ENCODE measurements around the gene USP32.
A peak's percentile ranks its signal among the peaks of the same experiment; 100 is the strongest.

USP32 gene

DNA sequence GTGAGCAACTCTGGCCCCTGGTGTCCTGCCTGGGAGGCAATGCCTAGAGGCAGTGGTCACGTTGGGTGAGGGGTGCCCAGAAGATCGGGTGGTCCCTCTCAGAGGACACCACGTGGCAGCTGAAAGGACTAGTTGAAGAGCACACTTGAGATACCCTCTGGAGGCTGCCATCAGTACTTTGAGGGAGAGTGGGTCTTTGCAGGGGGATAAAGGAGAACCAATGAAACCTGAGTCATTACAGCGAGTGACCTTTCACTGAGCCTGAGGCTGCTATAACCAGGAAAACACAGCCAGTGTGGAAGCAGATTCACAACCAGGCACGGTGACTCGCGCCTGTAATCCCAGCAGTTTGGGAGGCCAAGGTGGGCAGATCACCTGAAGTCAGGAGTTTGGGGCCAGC, 223.3 kb downstream of the USP32 start:
- no peak for DNase-seq

GRCh38 chr17:60167065-60167741, 224.7 kb downstream of the USP32 start:
- DNase-seq, result no peak

- DNase-seq, result peak; percentile 9
Measured at GRCh38 chr17:60165971-60166370, 226.0 kb downstream of the USP32 start.

DNA sequence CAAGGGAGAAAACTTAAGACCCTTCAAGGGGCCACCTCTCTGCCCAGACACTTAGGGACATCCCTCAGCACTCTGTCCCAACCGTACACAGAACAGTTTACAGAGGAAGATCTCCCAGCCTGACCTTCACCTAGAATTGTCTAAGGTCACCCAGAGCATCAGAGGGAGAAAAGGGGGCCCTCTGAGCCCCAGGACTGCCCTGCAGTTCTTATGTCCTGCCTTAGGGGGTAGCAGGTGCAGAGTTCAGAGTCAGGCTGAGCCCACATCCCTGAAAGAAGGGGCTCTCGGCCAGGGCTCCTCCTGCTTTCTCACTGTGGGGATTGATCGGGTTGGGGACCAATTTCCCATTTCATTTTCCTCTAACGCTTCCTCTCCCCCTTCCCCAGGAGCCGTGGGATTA, 226.7 kb downstream of the USP32 start:
- DNase-seq, result no peak

- no peak for DNase-seq
Measured at GRCh38 chr17:60164697-60165096, 227.2 kb downstream of the USP32 start.

GRCh38 chr17:60164164-60164563, 227.8 kb downstream of the USP32 start:
- no peak for DNase-seq

GRCh38 chr17:60163108-60163784, 228.7 kb downstream of the USP32 start:
- no peak for DNase-seq

GRCh38 chr17:60161598-60162330, 230.2 kb downstream of the USP32 start:
- no peak for DNase-seq

DNA sequence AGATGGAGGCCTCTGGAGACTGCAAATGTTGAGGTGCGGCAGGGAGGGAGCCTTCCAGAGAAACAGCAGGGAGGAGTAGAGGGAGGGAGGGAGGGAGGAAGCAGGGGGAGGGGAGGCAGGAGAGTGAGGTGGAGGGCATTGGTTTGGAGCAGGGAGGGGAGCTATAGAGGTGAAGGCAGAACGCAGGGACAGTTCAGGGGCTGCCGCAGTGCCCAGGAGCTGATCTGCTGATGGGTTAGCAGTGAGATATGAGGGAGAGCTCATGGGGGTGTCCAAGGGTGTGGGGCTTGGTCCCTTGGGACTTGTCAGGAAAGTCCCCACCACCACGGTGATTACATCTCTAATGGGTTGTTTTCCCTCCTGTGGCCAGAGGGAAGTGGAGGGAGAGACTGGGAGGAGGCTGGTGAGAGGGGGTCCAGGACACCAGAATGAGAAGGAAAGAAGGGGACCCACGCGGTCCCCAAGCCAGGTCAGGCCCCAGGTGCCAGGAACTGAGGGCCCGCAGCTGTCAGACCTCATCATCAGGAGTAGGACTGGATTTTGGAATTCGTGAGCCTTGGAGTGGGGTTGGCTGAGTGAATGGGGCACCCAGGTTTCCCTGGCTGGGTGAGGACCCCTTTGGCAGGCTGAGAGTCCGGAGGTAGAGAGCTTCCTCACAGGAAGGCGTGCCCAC, 231.0 kb downstream of the USP32 start:
- DNase-seq, result no peak

DNA sequence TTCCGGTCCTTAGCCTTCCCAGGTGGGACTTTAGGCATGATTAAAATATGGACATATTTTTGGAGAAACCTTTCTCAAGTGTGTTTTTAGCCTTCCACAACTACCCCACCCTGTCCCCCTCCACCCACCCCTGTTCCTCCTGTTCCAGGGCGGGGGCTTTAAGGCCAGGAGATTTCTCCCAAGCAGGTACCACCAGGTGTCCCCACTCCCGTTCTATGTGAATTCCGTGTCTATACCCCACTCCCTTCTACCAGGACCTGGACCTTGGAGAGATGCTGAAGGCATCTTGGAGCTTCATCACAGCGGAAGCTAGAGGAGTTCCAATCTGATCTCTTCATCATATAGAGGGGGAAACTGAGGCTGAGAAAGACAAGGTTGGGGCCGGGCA, 232.5 kb downstream of the USP32 start:
- no peak for DNase-seq

GRCh38 chr17:60158751-60159478, 233.0 kb downstream of the USP32 start:
- DNase-seq, result no peak

DNA sequence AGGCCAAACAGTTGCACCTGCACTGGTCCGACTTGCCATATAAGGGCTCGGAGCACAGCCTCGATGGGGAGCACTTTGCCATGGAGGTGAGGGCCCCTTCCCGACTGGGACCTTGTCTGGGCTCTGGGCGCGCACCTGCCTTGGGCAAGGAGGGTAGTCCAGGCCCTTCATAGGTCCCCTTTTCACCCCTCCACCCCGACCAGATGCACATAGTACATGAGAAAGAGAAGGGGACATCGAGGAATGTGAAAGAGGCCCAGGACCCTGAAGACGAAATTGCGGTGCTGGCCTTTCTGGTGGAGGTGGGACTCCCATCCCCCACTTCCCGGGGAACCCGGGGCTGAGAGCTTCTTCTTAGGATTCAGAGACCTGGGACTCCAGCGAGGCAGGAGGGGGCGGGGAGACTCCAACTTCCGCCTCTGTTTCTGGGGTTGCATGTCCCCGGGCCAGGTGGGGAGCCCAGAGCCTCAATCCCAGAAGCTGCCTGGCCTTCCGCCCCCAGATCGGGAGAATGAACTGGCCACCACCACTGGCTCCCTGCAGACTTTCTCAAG, 234.4 kb downstream of the USP32 start:
- no peak for DNase-seq

GRCh38 chr17:60156746-60157145, 235.2 kb downstream of the USP32 start:
- no peak for DNase-seq

DNA sequence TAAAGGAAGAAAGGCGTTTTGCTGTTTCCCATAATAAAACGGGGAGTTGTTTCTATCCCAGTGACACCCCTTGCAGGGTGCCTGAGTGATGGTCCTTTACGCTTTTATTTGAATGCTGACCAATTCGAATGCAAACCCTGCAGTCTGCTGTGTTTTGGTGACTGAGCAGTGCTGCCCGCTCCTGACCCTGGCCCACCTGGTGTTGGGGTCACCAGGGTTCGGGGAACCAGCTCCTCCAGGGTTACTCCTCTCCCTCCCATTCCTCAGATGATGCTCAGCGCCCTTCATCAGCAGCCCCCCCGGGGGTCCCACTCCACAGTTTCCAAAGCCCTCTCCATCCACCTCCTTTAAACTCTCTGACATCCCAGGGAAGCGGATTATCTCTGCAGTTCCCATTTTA, 236.1 kb downstream of the USP32 start:
- DNase-seq, result no peak

GRCh38 chr17:60155427-60155814, 236.5 kb downstream of the USP32 start:
- DNase-seq, result no peak

DNA sequence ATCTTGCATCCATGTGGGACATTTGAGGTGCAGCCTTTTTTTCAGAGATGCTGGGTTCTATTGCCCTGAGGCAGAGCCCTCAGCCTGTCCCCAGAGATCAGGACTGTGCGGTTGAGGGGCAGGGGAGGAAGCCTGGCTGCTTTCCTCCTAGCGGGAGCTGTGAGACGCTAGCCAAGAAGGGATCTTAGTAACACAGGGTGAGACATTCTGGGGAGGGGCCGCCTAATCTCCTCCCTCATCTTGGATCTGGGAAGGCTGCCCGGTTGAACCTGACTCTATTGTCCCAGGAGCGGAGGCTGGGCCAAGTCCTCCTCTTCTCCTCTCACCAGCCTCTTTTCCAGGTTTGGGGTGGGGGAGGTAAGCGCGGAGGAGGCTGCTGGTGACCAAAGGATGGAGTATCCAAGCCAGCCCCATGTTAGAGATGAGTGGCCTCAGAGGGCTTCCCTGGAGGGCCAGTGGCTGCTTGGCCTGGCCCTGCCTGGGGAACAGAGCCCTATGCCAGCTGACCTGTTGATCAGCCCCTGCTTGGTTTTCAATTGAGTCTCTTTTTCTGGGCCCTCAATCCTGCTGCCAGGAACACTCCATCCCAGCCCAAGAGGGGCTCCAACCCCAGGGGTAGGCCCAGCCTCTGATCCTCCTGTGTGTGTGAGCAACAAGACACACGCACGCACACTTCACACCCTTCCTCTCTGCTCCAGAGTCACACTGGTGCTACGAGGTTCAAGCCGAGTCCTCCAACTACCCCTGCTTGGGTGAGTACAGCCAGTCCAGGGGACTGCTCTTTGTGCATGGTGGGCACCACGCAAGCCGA, 237.1 kb downstream of the USP32 start:
- DNase-seq, result no peak

DNA sequence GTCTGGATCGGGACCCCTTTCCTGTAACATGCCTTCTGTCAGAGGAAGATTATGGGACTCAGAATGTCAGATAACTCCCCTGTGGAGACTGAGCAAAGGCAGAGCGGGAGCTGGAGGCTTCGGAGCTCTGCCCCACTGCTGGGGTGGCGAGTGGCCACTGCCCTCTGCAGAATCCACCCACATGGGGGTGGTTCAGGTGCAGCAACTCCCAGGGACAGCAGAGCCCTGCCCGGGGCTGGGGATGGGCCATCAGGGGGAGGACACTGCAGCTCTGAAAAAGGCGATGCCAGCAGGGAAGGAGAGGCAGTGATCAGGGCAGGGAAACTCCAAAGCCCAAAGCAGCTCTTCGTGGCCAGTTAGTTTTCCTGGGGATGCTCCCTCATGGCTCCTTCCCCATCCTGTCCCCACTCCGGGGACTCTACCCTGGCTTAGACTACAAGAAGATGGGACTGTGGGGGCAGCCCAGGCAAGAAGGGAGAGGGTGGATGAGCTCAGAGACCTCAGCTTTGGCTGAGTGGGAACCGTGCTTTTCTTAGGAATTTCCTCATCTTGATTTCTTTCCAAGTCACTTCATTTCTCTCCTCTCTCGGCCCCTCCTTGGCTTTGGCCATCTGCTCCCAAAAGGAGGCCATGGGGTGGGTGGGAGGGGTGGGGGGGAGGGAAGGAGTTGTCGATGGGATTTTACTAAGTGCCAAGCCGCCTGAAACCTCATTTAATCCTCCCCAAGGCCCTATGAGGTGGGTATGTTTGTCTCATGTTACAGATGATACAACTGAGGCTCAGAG, 238.1 kb downstream of the USP32 start:
- DNase-seq, result no peak

DNA sequence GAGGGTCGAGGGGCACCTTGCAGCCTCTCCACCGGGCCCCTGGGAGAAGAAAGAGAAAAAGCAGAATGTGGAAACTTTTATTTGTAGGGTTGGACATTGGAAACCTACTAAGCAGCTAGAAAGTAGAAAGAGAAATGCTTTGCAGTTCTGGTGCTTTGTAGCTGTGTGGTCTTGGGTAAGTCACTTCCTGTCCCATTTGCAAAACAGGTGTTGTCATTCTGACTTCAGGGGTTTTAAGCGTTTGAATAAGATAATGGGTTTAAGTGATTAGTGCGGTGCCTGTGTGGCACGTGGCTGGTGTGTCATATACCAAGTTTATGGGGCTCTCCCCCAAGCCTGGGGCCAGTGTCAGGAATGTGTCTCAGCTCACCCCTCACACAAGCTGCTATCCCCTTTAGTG, 240.6 kb downstream of the USP32 start:
- no peak for DNase-seq

DNA sequence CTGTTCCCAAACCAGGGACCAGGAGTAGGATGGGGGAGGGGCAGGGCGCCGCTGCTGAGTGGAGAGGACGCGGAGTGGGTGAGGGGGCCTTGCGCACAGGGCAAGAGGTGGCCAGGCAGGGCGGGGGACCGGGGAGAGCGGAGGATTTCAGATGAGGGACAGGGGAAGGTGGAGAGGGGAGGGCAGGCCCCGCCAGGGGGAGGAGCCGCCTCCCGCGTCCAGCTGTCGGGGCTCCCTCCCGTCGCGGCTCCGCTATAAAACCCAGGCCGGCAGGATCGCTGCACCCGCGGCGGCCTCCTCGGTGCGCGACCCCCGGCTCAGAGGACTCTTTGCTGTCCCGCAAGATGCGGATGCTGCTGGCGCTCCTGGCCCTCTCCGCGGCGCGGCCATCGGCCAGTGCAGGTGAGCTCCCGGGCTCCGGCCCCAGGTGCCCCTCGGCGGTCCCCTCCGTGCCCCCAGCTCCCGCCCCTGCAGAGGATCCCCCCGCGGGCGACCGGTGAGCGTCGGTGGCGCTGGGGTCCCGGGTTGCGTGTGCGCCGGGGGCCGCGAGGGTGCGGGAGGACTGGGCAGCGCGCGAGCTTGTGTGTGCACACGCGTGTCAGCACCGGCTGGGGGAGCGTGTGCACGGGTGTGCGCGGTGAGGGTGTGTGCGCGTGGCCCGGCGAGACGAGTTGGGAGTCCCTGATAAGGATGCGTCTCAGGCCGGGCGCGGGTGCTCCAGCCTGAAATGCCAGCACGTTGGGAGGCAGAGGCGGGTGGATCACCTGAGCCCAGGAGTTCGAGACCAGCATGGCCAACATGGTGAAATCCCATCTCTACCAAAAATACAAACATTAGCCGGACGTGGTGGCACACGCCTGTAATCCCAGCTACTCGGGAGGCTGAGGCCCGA, 242.0 kb downstream of the USP32 start, which contains the start of gene CA4:
Gene CA4, plus strand, starts transcription at position 283 of the 892 bp plus-strand sequence. Its CDS starts 62 bp downstream, at position 345.
- DNase-seq, result no peak

GRCh38 chr17:60148373-60148772, 243.6 kb downstream of the USP32 start:
- DNase-seq, result no peak

All from stimulated activated naive CD4-positive, alpha-beta T cell treated with Interleukin-2 at 50 U/mL for 16 hours (primary cell).